Measurements from ENCODE around the gene SCAF4. TPM values are rescaled to one million over a fixed set of nuclear protein-coding genes. Genes with fewer than 3 reads are reported as not detected.

The SCAF4 gene
- total and polyA plus RNA-seq, 10 donors: 10.1 to 48.4 (median 34.1) TPM

GRCh38 chr21:31732597-31733550, 956 bp upstream of the SCAF4 start:
- Histone ChIP-seq H3K9me3 (no peaks in the 10 kb centered on the region), H3K4me3 (peak overlapping the region; percentile 56 to 98 (median 94)), H3K27ac (peak overlapping the region; percentile 95 to 99 (median 98)), H3K36me3 (no peaks in the 10 kb centered on the region), H3K4me1 (peaks cover 35 to 69% (median 50%) of the 10 kb centered on the region in 6 donors), H3K27me3 (replicated peaks in 1 of 7) (no peaks in the 10 kb centered on the region)
- intact Hi-C loops (cut with DNase I; ENCODE audit: low total_unique reads): no loop called here
- DNase-seq: no peak
- no peak for TF ChIP-seq POLR2AphosphoS5 (IDR thresholded peaks at IDR 0.05)
- no peak for TF ChIP-seq POLR2A (IDR thresholded peaks at IDR 0.05)
- no peak for TF ChIP-seq CTCF (IDR thresholded peaks at IDR 0.05 in 8 of 11, conservative IDR thresholded peaks at IDR 0.05 in 3 of 11)
- WGBS, 5 donors: 17 to 23% (median 18%) methylated on average over 20 of the region's 20 CpGs

- TF ChIP-seq POLR2A (IDR thresholded peaks at IDR 0.05) (no peak), CTCF (IDR thresholded peaks at IDR 0.05 in 8 of 11, conservative IDR thresholded peaks at IDR 0.05 in 3 of 11) (peak in 3 of 11 experiments; percentile 13 to 41 (median 23))
- 0 to 1% (median 0%) methylated on average over 54 to 86 of the region's 86 CpGs for WGBS, 5 donors
- intact Hi-C loops (cut with DNase I; ENCODE audit: low total_unique reads): no loop called here
- Histone ChIP-seq H3K27ac (peak overlapping the region; percentile 95 to 99 (median 98)), H3K36me3 (peaks cover 0 to 10% (median 0%) of the 10 kb centered on the region in 6 donors), H3K4me3 (peak overlapping the region; percentile 82 to 98 (median 95)), H3K4me1 (peaks cover 37 to 85% (median 66%) of the 10 kb centered on the region in 6 donors), H3K27me3 (replicated peaks in 1 of 7) (no peaks in the 10 kb centered on the region), H3K9me3 (no peaks in the 10 kb centered on the region)
- DNase-seq: peak; percentile 92
These were observed 662 bp downstream of the SCAF4 start for GRCh38 chr21:31731056-31731856.

- TF ChIP-seq POLR2AphosphoS5 (IDR thresholded peaks at IDR 0.05) (no peak), POLR2A (IDR thresholded peaks at IDR 0.05) (no peak), CTCF (IDR thresholded peaks at IDR 0.05 in 8 of 11, conservative IDR thresholded peaks at IDR 0.05 in 3 of 11) (no peak)
- 0 to 1% (median 0%) methylated on average over 14 of the region's 14 CpGs for WGBS, 5 donors
- no peak for DNase-seq
These were observed 1.2 kb downstream of the SCAF4 start for GRCh38 chr21:31730712-31731055.

More at GRCh38 chr21:31730712-31731055, 1.2 kb downstream of the SCAF4 start:
- intact Hi-C loops (cut with DNase I; ENCODE audit: low total_unique reads): no loop called here
- no peaks in the 10 kb centered on the region for H3K9me3 ChIP-seq
- peaks cover 37 to 87% (median 68%) of the 10 kb centered on the region in 6 donors for H3K4me1 ChIP-seq
- no peaks in the 10 kb centered on the region for H3K27me3 ChIP-seq (replicated peaks in 1 of 7)
- peaks cover 0 to 10% (median 0%) of the 10 kb centered on the region in 6 donors for H3K36me3 ChIP-seq
- peak overlapping the region; percentile 82 to 98 (median 95) for H3K4me3 ChIP-seq
- peak overlapping the region; percentile 95 to 99 (median 98) for H3K27ac ChIP-seq
